Ureter (tissue), 1 donor: ENCODE data around the gene SLC29A2. TPM values are rescaled to one million over a fixed set of nuclear protein-coding genes. Genes with fewer than 3 reads are reported as not detected.
"Not testable (repeated sequence)": the region's sequence is repeated elsewhere in the genome, so short reads cannot be mapped to it uniquely, and the experiment has no call there.

Experiments
- DNase-seq: peaks from one replicate; pipeline ENCODE4 v3.0.0-alpha.2; 2020; ENCODE audit warnings: low spot score
- total RNA-seq: library from RNA; stranded (reverse); gene quantifications from one replicate; pipeline ENCODE4 v1.2.4, GENCODE V29; 2023
- donor health status: DM: yes; HTN: yes; CAD: no.

The SLC29A2 gene
- total RNA-seq, 1 donor from 2014 or later = 13.0 TPM

- DNase-seq = no peak
Measured at GRCh38 chr11:66334605-66335442, 36.7 kb downstream of the SLC29A2 start.

- no peak for DNase-seq
Measured at GRCh38 chr11:66333896-66334604, 37.5 kb downstream of the SLC29A2 start.

- no peak for DNase-seq
Measured at GRCh38 chr11:66333220-66333877, 38.2 kb downstream of the SLC29A2 start.

GRCh38 chr11:66332371-66333219, 39.0 kb downstream of the SLC29A2 start:
- no peak for DNase-seq

GRCh38 chr11:66331542-66332370, 39.8 kb downstream of the SLC29A2 start:
- DNase-seq = no peak

GRCh38 chr11:66330931-66331330, 40.6 kb downstream of the SLC29A2 start:
- no peak for DNase-seq

GRCh38 chr11:66329165-66329673, 42.3 kb downstream of the SLC29A2 start:
- no peak for DNase-seq

- peak; percentile 84 for DNase-seq
Measured at GRCh38 chr11:66328302-66329144, 43.0 kb downstream of the SLC29A2 start.

GRCh38 chr11:66328031-66328301, 43.6 kb downstream of the SLC29A2 start:
- no peak for DNase-seq

GRCh38 chr11:66327171-66328030, 44.2 kb downstream of the SLC29A2 start:
- DNase-seq = no peak

- peak; percentile 69 for DNase-seq
Measured at GRCh38 chr11:66326261-66327111, 45.1 kb downstream of the SLC29A2 start.

- DNase-seq = no peak
Measured at GRCh38 chr11:66325263-66325671, 46.3 kb downstream of the SLC29A2 start.

- DNase-seq = no peak
Measured at GRCh38 chr11:66324664-66325063, 46.9 kb downstream of the SLC29A2 start.

- no peak for DNase-seq
Measured at GRCh38 chr11:66323684-66324083, 47.9 kb downstream of the SLC29A2 start.

GRCh38 chr11:66322732-66323427, 48.7 kb downstream of the SLC29A2 start:
- no peak for DNase-seq

GRCh38 chr11:66321606-66322005, 50.0 kb downstream of the SLC29A2 start:
- DNase-seq = no peak

- not testable (repeated sequence) for DNase-seq
Measured at GRCh38 chr11:66320748-66321147, 50.8 kb downstream of the SLC29A2 start.
